DMS79 treated with DMSO at 0.1 percent for 48 hours (cell line): Measurements from ENCODE around the gene UMOD.
A peak's percentile ranks its signal among the peaks of the same experiment; 100 is the strongest.
"Not testable (repeated sequence)": the region's sequence is repeated elsewhere in the genome, so short reads cannot be mapped to it uniquely, and the experiment has no call there.

Experiments
- DNase-seq: peaks from one replicate; lab custom pipeline; 2025; lab: John Stamatoyannopoulos, UW

The UMOD gene

DNA sequence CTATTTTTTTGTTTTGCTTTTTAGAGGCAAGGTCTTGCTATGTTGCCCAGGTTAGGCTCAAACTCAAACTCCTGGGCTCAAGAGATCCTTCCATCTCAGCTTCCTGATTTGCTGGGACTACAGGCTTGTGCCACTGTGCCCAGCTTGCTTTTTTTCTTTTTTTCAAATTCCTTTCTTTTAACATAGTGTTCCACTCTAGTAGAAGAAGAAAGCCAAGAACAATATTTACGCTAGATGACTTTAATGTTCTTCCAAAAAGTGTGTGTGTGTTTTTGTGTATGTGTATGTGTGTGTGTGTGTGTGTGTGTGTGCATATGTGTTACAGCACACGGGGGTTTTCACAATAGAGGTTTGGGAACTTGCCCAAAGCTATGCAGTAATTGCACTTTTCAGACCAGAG, 10.7 kb upstream of the UMOD start:
- DNase-seq, result no peak

DNA sequence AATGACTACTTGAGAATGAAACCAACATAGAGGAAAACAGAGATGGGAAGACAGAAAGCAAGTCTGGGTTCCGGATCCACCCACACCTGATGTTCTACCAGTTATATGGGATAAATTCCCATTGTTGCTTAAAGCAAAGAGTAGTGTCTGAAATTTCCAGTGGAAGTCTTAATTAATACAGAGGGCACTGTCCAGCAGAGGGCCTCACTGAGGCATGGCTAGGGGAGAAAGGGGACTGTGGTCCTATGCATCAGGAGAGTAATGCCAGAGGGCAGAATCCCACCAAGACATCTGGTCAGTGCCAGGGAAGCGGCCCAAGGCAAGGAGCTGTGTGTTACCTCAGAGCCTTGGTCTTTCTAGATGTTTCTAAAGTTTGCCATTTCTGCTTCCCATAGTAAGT, 7.5 kb upstream of the UMOD start:
- DNase-seq, result no peak

DNA sequence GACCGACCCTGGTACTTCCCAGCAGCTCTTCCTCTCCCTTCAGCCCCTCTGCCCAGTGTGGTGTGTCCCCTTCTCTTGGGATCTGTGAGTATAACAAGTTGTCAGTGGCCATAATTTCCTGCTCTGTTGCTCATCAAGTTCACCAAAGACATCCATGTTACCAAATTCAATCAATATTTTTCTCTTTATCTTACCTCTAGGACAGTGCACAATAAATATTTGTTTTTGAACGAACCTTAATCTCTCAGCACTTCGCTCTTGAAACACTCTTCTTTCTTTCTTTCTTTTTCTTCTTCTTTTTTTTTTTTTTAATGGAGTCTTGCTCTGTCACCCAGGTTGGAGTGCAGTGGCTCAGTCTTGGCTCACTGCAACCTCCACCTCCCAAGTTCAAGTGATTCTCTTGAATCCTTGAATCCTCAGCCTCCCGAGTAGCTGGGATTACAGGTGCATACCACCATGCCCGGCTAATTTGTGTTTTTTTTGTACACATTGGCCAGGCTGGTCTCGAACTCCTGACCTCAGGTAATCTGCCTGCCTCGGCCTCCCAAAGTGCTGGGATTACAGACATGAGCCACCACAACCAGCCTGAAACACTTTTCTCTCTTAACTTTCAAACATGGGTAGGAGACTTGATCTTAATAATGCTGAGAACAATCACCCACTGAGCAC, 2.7 kb upstream of the UMOD start:
- DNase-seq, result no peak

DNA sequence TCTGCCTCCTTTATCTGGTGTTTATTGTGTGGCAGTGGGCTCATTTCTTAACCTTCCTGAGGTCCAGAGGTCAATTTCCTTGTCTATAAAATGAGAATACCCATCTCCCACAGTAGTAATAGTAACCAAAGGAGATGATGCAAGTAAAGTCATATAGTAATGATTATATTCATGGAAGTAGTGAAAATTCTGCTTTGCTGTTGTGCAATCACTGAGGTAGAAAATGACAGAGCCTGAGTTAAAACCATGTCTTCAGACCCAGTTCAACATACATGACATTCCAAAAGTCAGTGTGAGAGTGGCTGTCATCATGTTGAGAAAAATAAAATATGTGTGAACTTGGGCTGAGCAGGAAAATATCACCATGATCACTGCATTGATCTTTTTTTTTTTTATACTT, 864 bp upstream of the UMOD start:
- DNase-seq, result no peak

DNA sequence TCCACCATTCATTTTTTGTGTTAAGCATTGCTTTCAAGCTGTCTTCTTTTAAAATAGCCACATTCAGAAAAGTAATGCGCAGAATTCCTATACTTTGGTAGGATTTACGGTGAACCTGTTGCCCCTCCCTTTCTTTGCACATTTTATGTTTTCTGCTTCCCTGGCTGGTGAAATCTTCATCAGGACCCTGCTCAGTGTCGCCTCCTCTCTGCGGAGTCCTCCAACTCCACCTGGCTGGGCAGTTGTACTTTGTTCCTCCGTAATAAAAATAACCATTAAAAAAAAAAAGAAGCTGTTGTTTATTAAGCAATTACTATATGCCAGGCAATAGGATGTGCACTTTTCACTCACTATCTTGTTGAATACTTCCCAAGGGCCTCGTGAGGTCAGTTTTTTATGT, 2.9 kb downstream of the UMOD start:
- no peak for DNase-seq

DNA sequence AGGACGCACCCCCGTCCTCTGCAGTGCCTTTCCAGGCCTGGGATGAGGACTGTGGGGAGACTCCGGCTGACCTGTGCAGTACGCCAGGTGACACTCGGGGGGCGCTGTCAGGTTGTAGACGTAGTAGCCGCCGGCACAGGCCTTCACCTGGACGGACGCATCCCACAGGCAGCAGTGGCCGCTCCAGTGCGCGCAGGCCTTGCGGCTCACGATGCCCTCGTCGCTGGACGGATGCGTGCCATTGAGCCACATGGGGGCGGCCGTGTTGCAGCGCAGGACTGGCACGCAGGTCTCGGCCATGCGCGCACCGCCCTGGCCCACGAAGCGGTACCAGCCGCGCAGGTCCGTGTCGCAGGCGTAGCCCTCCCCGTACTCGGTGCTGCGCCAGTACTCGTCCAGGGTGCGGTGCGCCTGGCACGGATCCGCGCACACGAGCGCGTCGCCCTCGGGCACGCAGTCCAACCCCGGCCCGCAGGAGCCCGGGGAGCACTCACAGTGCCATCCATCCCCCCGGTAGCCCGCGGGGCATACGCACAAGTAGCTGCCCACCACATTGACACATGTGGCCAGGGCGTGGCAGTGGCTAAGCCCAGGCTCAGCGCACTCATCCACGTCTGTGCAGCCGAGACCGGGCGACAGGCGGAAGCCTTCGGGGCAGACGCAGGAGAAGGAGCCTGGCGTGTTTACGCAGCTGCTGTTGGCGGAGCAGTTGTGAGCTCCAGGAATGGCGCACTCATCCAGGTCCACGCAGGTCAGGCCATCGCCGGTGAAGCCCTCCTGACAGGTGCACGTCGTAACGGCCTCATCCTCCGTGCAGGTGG, 3.9 kb downstream of the UMOD start:
- DNase-seq, result no peak

DNA sequence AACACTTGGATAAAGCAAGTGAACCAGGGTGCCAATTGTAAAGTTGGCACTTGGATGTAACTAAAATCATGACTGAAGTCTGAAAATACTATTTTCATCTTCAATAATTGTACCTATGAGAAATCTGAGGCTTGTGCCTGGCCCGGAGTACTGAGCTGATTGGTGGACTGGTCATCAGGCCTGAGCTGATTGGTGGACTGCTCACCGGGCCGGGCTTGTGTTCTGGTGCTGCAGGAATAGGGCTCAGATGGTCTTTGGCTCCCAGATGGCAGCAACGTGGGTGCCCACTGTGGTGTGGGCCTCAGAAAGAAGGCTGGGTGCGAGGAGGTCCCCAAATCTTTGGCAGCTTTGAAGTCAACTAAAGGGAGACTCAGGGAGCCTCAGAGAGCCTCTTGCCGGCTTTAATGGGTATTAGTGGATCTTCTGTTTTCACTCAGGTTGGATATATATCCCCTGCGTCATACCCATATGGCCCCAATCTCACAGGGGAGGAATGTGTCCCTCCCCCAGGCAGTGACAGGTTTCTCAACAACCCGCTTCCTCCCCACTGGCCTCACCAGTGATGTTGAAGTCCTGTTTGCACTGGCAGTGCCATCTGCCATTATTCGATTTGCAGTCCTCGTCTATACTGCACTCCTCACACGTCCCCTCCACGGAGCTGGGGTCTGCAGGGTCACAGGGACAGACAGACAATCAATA, 4.7 kb downstream of the UMOD start:
- no peak for DNase-seq

DNA sequence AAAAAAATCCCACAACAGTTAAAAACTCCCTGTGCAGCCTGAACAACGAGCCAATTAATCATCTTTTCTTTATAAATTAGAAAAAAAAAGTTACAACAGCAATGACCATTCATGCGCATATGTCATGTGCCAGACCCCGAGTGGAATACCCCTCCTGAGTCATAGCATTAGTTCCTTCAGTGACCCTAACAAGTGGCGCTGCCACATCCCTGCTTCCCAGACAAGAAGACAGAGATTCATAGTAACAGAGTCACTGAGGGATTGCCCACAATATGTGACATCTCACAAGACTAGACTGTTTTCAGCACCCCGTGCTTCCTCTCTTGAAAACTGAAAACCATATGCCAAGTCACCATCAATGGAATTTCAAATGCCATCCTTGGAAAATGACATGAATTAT, 7.9 kb downstream of the UMOD start:
- DNase-seq, result no peak

DNA sequence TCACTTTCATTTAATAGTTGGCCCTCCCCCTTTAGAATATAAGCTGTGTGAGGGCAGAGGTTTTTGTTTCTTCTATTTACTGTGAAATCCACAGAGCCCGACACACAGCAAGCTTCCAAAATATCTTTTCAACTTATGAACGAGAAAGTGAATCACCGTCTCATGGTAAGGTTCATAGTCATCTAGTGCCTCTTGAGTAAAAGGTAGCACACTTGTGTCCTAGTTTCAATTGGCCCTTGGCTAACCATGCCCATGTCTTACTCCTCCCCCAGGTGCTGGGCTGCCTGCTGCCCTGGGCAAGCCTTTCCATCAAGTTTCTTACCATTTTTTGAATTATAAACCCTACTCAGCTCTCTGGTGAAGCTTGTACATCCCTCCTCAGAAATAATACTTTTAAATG, 12.8 kb downstream of the UMOD start:
- DNase-seq, result no peak

DNA sequence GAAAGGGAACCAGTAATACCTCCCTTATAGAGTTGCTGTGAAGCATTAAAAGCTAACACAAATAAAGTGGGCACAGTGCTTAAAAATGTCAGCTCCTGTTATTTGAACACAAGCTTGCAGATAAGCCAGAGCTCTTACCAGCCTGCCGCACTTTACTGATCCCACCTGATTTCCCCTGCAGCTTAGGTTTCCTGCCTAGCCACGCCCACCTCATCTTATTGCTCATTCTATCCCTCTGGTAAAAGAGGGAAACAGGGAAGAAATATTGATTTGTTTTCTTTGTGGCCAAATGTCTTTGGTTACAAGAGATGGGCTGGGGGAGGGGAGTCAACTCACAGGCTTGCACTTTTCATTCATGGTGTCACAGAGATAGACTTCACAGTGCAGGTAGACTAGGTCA, 15.6 kb downstream of the UMOD start:
- no peak for DNase-seq

DNA sequence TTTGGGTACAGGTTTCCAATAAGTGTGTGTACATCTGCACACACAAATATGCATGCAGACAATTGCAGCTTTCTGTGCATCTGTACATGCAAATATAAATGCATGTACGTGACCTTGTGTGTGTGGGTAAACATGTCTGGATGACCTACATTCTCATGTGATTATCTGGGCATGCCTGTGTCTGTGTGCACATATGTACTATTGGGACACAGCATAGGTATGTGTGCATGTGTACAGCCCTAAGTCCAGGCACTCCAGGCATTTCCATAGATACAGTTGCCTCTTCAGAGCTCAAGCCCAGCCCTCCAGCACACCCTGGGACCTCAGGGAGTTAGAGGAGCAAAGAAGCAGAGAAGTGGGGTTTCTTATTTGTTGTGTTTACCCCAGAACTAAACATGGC, 18.1 kb downstream of the UMOD start:
- no peak for DNase-seq

DNA sequence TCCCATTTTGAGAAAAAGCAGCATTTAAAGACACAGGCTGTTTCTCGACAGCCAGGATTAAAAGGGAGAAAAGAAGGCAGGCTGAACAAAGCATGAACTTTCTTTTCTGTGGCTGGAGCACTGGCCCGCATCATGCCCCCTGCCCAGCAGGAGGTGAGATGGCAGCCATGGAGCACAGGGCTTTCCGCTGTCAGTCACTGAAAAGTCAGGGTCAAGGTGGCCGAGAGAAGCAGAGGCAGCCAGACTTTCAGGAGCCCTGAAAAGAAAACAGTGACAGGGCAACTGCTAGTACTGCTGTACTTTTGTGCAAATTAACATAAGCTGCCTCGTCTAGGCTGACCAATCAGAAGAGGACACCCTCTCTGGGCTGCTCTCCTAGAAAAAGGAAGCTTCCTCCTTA, 19.4 kb downstream of the UMOD start:
- DNase-seq, result no peak

DNA sequence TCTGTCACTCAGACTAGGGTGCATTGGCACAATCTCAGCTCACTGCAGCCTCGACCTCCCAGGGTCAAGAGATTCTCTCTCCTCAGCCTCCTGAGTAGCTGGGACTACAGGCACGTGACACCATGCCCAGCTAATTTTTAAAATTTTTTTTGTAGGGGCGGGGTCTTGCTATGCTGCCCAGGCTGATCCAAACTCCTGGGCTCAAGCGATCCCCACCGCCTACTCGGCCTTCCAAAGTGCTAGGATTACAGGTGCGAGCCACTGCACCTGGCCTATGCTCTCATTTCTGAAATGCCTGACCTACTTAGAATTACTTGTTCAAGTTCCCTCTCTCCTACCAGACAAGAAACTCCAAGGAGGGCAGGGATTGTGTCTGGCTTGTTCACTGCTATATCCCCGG, 20.1 kb downstream of the UMOD start:
- no peak for DNase-seq

DNA sequence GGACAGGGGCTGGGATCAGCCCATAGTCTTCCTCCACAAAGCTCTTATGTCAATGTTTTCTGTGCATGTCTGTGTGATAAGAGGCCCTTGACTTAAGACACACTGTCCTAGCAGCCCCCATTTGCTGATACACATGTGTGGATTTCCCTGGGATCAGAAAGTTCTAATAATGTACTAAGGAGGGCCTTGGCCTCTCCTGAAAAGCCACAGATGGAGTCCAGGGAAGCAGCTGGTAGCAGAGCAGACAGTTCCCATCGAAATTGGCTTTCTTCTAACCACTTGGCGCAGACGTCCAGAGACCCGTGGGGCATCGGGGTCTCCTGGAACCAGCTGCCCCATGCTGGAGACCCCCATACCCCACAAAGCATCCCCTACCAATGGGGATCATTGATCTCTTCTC, 20.9 kb downstream of the UMOD start:
- no peak for DNase-seq

DNA sequence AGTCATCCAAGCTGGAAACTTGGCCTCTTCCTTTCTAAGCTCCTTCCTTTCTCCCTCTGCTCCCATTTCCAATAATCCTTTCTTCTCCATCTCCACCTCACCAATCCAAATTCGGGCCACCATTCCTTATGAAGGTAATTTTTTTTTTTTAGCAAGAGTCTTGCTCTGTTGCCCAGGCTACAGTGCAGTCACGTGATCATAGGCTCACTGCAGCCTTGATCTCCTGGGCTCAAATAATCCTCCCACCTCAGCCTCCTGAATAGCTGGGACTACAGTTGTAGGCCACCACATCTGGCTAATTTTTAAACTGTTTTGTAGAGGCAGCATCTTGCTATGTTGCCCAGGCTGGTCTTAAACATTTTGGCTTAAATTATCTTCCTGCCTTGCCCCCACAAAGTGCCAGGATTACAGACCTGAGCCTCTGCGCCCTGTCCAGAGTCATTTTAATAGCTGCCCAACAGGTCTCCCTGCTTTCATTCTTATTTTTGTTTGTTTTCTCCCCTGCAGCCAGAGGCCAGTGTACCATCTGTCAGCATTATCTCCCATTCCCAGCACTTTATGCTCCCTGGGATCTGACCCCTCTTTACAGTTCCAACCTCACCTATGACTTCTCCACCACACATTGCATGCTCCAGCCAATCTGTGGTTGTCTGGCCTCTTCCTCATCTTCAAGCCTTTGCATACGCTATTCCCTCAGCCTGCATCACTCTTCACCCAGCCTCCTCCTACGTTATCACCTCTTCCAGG, 22.9 kb downstream of the UMOD start:
- DNase-seq, result no peak

DNA sequence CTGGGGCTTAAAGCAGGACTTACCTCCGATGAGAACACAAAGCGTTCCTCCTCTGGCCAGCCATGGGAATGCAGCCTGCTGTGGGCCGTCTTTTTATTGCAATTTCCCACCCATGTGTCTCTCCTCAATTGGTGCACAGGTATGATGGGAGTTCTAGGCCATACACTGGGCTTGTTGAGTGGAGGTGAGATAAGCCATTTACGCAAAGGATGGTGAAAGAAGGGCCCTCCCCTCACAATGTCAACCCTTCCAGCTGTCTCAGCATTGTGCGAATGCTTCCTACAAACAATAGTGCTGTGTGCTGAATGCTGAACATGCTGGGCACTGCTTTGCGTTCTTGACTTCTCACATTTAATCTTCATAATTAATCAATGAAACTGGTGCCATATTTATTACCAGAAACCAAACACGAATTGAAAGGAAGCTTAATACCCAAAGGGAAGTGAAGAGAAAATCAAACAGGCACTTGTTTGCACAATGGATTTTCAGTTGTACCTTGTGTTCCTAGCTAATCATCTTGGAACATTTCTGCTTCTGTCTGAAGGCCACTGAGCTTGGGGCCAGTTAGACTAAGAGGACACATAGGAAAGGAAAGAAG, 25.0 kb downstream of the UMOD start, which contains the start of gene GP2:
TSS of gene GP2 (minus strand) at position 70 of the 598 bp plus-strand sequence. CDS start 1,082 bp downstream, outside the sequence.
- no peak for DNase-seq

DNA sequence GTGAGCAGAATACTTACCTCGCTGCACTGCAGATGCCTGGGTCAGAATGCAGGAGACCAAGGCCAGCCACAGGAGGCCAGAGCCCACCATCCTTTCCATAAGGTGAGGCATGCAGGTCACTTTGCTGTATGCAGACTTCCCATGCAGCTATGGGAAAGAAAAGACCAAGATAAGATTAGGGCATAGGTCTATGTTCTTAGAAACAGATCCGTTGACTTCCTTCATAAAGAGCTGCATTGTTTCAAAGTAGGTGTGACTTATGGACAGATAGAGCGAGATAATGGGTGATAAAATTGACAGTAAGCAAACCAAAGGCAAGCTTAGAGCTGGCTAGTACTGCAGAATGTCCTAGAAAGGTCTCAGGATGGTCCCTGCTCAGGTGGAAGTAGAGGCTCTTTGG, 26.2 kb downstream of the UMOD start:
- DNase-seq, result no peak

DNA sequence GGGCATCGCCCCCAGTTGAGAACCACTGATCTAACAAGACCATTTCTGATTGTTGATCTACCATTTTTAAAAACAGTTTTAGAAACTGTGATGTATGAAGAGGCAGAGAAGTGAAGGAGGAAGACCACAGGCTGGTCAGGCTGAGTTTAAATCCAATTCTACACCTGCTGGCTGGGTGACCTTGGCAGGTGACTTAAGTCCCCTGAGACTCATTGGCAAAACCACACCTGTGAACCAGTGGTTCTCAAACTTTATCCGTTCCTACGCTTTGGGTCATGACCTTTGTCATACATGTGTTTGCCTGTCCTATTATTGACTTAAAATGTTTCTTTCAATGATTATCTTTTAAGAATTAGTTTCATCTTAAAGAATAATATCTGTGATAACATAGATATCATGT, 27.5 kb downstream of the UMOD start:
- no peak for DNase-seq

DNA sequence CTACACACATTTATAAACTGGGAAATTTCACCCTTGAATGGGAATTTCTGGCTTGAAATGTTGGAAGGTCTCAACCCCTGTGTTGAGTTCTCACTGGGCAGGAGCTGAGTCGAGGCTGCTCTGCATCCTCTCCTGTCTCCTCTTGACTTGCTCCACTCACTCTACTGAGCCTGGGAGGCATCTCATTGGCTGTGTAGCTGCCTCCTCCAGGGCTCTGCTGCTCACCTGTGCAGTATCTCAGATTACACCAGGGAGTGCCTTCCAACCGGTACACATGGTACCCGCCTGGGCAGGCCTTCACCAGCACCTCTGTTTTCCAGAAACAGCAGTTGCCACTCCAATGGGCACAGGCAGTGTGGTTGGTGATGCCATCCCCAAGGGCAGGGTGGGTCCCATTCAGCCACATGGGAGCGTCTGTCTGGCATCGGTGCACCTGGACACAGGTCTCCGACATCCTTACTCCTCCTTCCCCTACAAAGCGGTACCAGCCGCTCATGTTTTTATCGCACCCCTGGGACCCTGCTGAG, 28.9 kb downstream of the UMOD start:
- peak; percentile 24 for DNase-seq

DNA sequence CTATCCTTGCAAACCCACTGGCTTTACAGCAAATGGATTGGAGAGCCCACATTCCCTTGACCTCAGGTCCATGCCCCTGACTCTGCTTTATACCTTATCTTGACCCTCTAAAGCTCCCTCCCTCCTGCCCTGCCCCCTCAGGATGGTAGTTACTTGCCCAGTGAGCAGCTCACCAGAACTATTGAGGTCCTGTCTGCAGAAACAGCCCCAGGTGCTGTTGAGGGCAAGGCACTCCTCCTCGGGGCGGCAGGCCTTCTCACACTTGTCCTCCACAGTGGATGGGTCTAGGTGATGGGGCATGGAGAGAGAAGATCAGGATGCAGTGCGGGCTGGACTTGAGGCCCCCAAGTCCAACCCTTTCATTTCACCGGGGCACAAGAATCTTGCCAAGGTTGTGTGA, 29.8 kb downstream of the UMOD start:
- no peak for DNase-seq

DNA sequence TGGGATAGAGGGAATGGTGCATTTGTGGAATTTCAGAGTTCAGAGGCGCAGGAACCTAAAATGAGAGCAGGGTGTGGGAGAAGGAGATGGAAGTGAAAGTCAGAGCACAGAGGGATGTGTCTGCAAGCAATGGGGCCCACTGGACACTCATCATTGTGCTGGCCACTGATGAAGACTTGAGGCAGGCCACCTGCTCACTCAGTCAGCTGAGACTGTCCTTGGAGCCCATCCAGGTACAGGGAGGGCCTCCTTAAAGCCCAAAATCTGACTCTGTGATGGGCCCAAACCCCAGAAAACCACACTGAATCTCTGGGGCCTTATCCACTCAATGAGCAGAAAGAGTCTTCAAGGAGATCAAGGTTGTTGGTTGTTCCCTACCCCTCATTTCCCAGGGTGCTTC, 30.8 kb downstream of the UMOD start:
- DNase-seq, result no peak

DNA sequence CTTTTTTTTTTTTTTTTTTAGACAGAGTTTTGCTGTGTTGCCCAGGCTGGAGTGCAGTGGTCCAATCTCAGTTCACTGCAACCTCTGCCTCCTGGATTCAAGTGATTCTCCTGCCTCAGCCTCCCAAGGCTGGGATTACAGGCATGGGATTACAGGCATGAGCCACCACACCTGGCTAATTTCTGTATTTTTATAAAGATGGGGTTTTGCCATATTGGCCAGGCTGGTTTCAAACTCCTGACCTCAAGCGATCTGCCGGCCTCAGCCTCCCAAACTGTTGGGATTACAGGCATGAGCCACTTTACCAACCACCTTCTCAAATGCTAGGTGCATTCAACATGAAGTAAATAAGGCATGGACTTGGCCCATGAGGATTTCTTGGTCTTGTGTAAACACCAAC, 31.5 kb downstream of the UMOD start:
- DNase-seq, result not testable (repeated sequence)
